ENCODE measurements around the gene DNAJC5.

DNA sequence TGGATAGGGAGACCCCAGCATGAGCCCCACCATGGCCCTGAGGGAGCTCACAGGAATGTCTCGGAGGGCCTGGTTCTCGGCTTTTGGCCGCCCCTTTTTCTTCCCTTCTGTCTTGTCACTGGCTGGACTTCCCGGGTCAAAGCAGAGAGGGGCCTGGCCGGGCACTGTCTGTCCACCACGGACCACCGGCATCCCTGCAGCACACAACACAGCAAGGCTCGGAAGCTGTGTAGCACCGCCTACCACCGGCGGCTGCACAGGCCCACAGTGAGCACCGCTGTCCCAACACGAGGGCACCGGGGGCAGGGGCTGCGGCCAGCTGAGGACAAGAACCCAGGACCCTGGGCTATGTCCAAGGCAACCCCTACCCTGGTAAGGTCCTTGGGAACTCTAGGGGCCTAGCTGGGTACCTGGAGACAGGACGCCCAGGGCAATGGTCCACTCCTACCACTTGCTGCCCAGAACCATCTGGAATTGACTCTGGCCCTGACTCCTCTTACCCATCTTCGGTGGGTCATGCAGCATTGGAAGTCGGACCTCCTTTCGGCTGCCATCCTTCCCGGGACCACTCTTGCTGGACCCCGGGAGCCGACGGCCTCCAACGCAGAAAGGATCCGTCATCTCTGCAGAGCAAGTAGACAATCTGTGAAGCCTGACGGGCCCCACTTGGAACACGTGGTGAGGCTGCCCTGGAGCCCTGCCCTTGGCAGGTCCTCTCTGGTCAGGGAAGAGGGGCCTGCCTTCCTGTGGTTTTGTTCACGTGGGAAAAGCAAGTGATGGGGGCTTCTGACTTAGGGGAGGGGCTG is 72.6 kb downstream of the DNAJC5 start:
- TF ChIP-seq CTCF (conservative IDR thresholded peaks at IDR 0.05; ENCODE audit: low read depth in 2 of 2) (no peak), POLR2AphosphoS5 (IDR thresholded peaks at IDR 0.05; ENCODE audit: low read depth) (no peak)
